B cell (primary cell): ENCODE data around the gene OR4K17.
"Not testable (repeated sequence)": the region's sequence is repeated elsewhere in the genome, so short reads cannot be mapped to it uniquely, and the experiment has no call there.

ENCODE experiments used
- CTCF ChIP-seq: fragments of 200-600 bp; IDR thresholded peaks from one replicate; pipeline ENCODE4 v1.8.0; 2022; ENCODE audit warnings: antibody characterized with exemption, mild to moderate bottlenecking
- EZH2 ChIP-seq: IDR thresholded peaks from 2 replicates; pipeline ENCODE4 v1.6.1; 2012; ENCODE audit warnings: borderline replicate concordance, low read depth, mild to moderate bottlenecking, moderate library complexity, low read length; ENCODE audit not compliant: insufficient read depth, poor library complexity, severe bottlenecking

GRCh38 chr14:20098926-20099770 lies 11.4 kb upstream of the OR4K17 start:
- not testable (repeated sequence) for TF ChIP-seq CTCF, EZH2
